ENCODE measurements around the gene RECQL5. TPM values are rescaled to one million over a fixed set of nuclear protein-coding genes. Genes with fewer than 3 reads are reported as not detected.

The RECQL5 gene
- total RNA-seq, 1 donor from 2014 or later = 44.7 TPM

GRCh38 chr17:75683583-75683982 is 16.6 kb upstream of the RECQL5 start:
- no peaks in the 10 kb centered on the region for H3K27me3 Mint-ChIP-seq (ENCODE audit: unreplicated experiment)
- peak overlapping the region; percentile 95 for H3K27ac Mint-ChIP-seq (ENCODE audit: unreplicated experiment)
- TF ChIP-seq CTCF (IDR thresholded peaks at IDR 0.05) = no peak
- H3K36me3 Mint-ChIP-seq (ENCODE audit: unreplicated experiment) = peaks cover 6% of the 10 kb centered on the region
- no peak overlapping the region for H3K4me3 Mint-ChIP-seq (ENCODE audit: unreplicated experiment)
- H3K9me3 Mint-ChIP-seq (ENCODE audit: unreplicated experiment) = no peaks in the 10 kb centered on the region
- no peak for DNase-seq (ENCODE audit: extremely low spot score, unreplicated experiment)
- peaks cover 82% of the 10 kb centered on the region for H3K4me1 Mint-ChIP-seq (ENCODE audit: unreplicated experiment)

- H3K9me3 Mint-ChIP-seq (ENCODE audit: unreplicated experiment) = no peaks in the 10 kb centered on the region
- peaks cover 78% of the 10 kb centered on the region for H3K4me1 Mint-ChIP-seq (ENCODE audit: unreplicated experiment)
- no peak for TF ChIP-seq CTCF (IDR thresholded peaks at IDR 0.05)
- no peak overlapping the region for H3K4me3 Mint-ChIP-seq (ENCODE audit: unreplicated experiment)
- H3K27me3 Mint-ChIP-seq (ENCODE audit: unreplicated experiment) = no peaks in the 10 kb centered on the region
- DNase-seq (ENCODE audit: extremely low spot score, unreplicated experiment) = no peak
- H3K36me3 Mint-ChIP-seq (ENCODE audit: unreplicated experiment) = peaks cover 6% of the 10 kb centered on the region
- peak overlapping the region; percentile 94 for H3K27ac Mint-ChIP-seq (ENCODE audit: unreplicated experiment)
Observed at GRCh38 chr17:75681289-75681688, 14.3 kb upstream of the RECQL5 start.

GRCh38 chr17:75680431-75680830 is 13.5 kb upstream of the RECQL5 start:
- Mint-ChIP-seq H3K9me3 (ENCODE audit: unreplicated experiment) (no peaks in the 10 kb centered on the region), H3K27me3 (ENCODE audit: unreplicated experiment) (no peaks in the 10 kb centered on the region), H3K27ac (ENCODE audit: unreplicated experiment) (peak overlapping the region; percentile 94), H3K4me1 (ENCODE audit: unreplicated experiment) (peaks cover 74% of the 10 kb centered on the region), H3K36me3 (ENCODE audit: unreplicated experiment) (peaks cover 8% of the 10 kb centered on the region), H3K4me3 (ENCODE audit: unreplicated experiment) (no peak overlapping the region)
- TF ChIP-seq CTCF (IDR thresholded peaks at IDR 0.05) = no peak
- no peak for DNase-seq (ENCODE audit: extremely low spot score, unreplicated experiment)

- Mint-ChIP-seq H3K36me3 (ENCODE audit: unreplicated experiment) (peaks cover 9% of the 10 kb centered on the region), H3K4me3 (ENCODE audit: unreplicated experiment) (peak overlapping the region; percentile 26), H3K27me3 (ENCODE audit: unreplicated experiment) (no peaks in the 10 kb centered on the region), H3K4me1 (ENCODE audit: unreplicated experiment) (peaks cover 71% of the 10 kb centered on the region), H3K9me3 (ENCODE audit: unreplicated experiment) (no peaks in the 10 kb centered on the region), H3K27ac (ENCODE audit: unreplicated experiment) (peak overlapping the region; percentile 94)
- peak; percentile 69 for TF ChIP-seq CTCF (IDR thresholded peaks at IDR 0.05)
- no peak for DNase-seq (ENCODE audit: extremely low spot score, unreplicated experiment)
Observed at GRCh38 chr17:75679706-75680211, 12.8 kb upstream of the RECQL5 start.

GRCh38 chr17:75676461-75676860 is 9.5 kb upstream of the RECQL5 start:
- Mint-ChIP-seq H3K27ac (ENCODE audit: unreplicated experiment) (peak overlapping the region; percentile 94), H3K4me3 (ENCODE audit: unreplicated experiment) (no peak overlapping the region), H3K9me3 (ENCODE audit: unreplicated experiment) (no peaks in the 10 kb centered on the region)

More at GRCh38 chr17:75676461-75676860, 9.5 kb upstream of the RECQL5 start:
- Mint-ChIP-seq H3K4me1 (ENCODE audit: unreplicated experiment) (peaks cover 54% of the 10 kb centered on the region), H3K36me3 (ENCODE audit: unreplicated experiment) (peaks cover 19% of the 10 kb centered on the region), H3K27me3 (ENCODE audit: unreplicated experiment) (no peaks in the 10 kb centered on the region)
- TF ChIP-seq CTCF (IDR thresholded peaks at IDR 0.05) = no peak
- no peak for DNase-seq (ENCODE audit: extremely low spot score, unreplicated experiment)
